ENCODE results near the gene PYM1. TPM values are rescaled to one million over a fixed set of nuclear protein-coding genes. Genes with fewer than 3 reads are reported as not detected.

Gene PYM1
- total RNA-seq, result 20.8 TPM

DNA sequence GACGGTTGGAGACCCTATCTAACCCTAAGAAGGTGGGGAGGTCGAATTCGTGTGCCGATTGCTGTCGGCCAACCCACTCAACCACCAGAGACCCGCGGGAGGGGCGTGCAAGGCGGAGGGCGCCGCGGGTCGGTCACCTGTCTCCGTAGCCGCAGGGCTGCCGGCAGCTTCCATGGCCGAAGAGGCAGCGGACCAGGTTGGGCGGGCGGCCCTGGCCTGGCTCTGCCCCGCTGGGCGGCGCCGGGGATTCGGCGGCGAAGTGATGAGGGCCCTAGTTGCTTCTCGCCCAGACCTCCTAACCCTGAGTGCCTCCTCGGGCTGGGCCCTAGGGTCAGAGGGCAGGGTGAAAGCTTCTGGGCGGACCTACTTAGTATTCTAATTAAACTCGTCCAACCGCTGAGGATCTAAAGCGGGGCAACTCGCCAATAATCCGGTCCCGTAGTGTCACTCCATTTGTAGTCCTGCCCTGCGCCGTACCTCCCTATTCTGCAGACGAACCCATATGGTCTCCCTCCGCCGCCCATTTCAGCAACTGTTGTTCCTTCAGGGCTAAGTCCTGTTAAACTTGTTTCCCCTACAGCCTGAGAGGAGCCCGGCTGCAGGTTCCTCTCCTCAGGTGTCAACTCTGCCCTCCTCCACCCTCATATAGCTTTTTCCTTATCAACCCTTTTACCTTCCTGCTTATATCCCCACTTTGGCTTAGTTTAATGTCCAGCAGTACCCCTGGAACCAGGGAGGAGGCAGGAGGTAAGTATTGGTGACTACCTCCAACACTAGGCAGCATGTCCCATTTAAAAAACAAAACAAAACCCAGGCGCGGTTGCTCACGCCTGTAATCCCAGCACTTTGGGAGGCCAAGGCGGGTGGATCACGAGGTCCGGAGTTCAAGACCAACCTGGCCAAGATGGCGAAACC, at the start of gene PYM1:
Gene PYM1, minus strand, starts transcription at position 307 of the 915 bp plus-strand sequence. Its CDS starts 133 bp downstream, at position 174.

DNA sequence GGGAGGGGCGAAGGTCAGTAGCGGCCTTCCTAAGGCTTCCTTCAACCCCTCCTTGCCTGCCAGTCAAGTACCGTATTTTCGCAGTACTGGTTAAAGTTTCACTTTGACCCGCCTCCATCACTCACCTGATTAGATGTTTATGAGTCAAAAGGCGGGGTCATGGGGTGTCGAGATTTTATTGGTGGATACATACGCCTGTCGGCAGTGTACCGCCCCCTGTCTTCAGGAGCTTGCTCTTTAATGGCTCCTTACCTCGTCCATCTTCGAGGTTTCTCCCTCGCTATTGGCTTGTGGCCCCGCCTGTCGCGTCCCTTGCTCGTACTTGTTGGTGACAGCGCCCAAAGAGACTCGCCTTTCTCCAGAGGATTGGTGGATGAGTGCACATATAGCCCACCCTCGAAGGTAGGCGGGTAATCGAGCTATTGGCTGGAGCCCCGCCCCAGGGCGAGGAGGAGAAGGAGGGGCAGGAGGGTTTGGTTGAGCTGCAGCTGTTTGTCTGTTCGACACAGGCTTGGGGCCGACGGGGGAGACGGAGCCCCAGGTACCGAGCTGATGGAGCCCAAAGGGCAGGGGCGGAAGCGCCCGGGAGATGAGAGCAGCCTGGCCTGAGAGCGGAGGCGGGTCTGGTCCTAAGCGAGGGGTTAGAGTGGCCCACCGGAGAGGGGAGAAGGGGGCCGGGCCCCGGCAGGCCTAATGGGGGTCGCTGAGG, 46.1 kb upstream of the PYM1 start, which contains the start of gene RAB5B:
Gene RAB5B, plus strand, starts transcription at position 480 of the 709 bp plus-strand sequence. CDS start 12,883 bp downstream, outside the sequence.

GRCh38 chr12:55966408-55967281, 39.0 kb upstream of the PYM1 start, which contains the start of gene CDK2:
Gene CDK2, plus strand, starts transcription at chr12:55966830. Its CDS starts 179 bp downstream, at chr12:55967009.

GRCh38 chr12:55965941-55966407, 38.3 kb upstream of the PYM1 start, which contains the start of gene PMEL:
Gene PMEL, minus strand, starts transcription at chr12:55966042. Its CDS starts 31 bp downstream, at chr12:55966011.

DNA sequence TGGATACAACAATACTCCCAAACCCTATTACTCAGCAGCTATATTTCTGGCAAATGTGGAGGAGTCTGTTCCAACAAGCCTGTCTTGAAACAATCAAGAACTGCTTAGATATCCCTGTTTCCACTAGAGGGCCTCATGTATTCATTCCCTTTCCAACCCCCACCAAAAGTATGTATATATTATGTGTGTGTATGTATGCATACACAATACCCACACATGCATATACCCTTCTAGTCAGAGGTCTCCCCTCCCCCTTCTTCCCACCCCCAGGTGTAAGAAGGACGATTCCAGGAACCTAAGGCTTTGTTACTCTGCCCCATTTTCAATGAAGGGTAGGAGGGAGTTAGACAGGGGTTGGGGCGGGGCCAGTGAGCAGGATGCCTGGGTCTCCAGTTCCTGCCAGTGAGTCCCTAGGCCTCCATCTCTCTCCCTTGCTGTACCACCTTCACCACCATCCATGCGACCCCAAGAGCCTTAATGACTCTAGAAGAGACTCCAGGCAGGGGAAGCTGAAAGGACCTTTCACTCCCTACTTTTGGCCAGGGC, 3.1 kb upstream of the PYM1 start, which contains the start of gene DGKA:
Gene DGKA, plus strand, starts transcription at position 392 of the 546 bp plus-strand sequence. CDS start 5,342 bp downstream, outside the sequence.

Other genes with a start within 250 kb of the PYM1 start
- 54.5 TPM for gene ITGA7, start 220.0 kb downstream of the PYM1 start, total RNA-seq
- gene BLOC1S1, start 211.8 kb downstream of the PYM1 start, total RNA-seq, result 95.7 TPM
- gene RDH5, start 207.5 kb downstream of the PYM1 start, total RNA-seq, result 48.5 TPM
- 307 TPM for gene CD63, start 198.9 kb downstream of the PYM1 start, total RNA-seq
- gene GDF11, start 184.8 kb downstream of the PYM1 start, total RNA-seq, result 22.3 TPM
- 65.7 TPM for gene SARNP, start 110.2 kb downstream of the PYM1 start, total RNA-seq
- gene ORMDL2, start 109.9 kb downstream of the PYM1 start, total RNA-seq, result 7.5 TPM
- 45.7 TPM for gene DNAJC14, start 98.3 kb downstream of the PYM1 start, total RNA-seq
- gene MMP19, start 85.0 kb downstream of the PYM1 start, total RNA-seq, result 2.3 TPM
- 35.2 TPM for gene DGKA, start 3.3 kb upstream of the PYM1 start, total RNA-seq
- gene PMEL, start 38.1 kb upstream of the PYM1 start, total RNA-seq, result 363 TPM
- 17.2 TPM for gene CDK2, start 38.9 kb upstream of the PYM1 start, total RNA-seq
- 84.3 TPM for gene RAB5B, start 46.2 kb upstream of the PYM1 start, total RNA-seq
- 20.3 TPM for gene SUOX, start 69.4 kb upstream of the PYM1 start, total RNA-seq
- 6.3 TPM for gene IKZF4, start 93.1 kb upstream of the PYM1 start, total RNA-seq
- gene RPS26, start 114.0 kb upstream of the PYM1 start, total RNA-seq, result 457 TPM
- 28.4 TPM for gene ERBB3, start 152.3 kb upstream of the PYM1 start, total RNA-seq
- 85.4 TPM for gene PA2G4, start 176.7 kb upstream of the PYM1 start, total RNA-seq
- 774 TPM for gene RPL41, start 188.7 kb upstream of the PYM1 start, total RNA-seq
- 9.2 TPM for gene ZC3H10, start 190.4 kb upstream of the PYM1 start, total RNA-seq
- gene ESYT1, start 200.4 kb upstream of the PYM1 start, total RNA-seq, result 59.4 TPM
- gene MYL6B, start 224.7 kb upstream of the PYM1 start, total RNA-seq, result 153 TPM
- 753 TPM for gene MYL6, start 230.5 kb upstream of the PYM1 start, total RNA-seq

All from camera-type eye (tissue), 1 donor.